HepG2 (cell line): Measurements from ENCODE around the gene GMEB2. TPM values are rescaled to one million over a fixed set of nuclear protein-coding genes. Genes with fewer than 3 reads are reported as not detected.

ENCODE experiments used
- AKAP8 ChIP-seq: sonication (generic); formaldehyde crosslinking; IDR thresholded peaks from 2 replicates; pipeline ENCODE4 v1.5.1; 2020; ENCODE audit warnings: mild to moderate bottlenecking, missing genetic modification reagents
- ATF5 ChIP-seq: sonication (generic); formaldehyde crosslinking; IDR thresholded peaks from 2 replicates; pipeline ENCODE4 v1.4.0; 2020; ENCODE audit warnings: mild to moderate bottlenecking, low read depth, missing genetic modification reagents
- ATF6 ChIP-seq: sonication (generic); formaldehyde crosslinking; conservative IDR thresholded peaks from 2 replicates; pipeline ENCODE4 v1.4.0; 2020; ENCODE audit warnings: missing genetic modification reagents
- BRF2 ChIP-seq: sonication (generic); formaldehyde crosslinking; IDR thresholded peaks from 2 replicates; pipeline ENCODE4 v1.8.1; 2022; ENCODE audit warnings: mild to moderate bottlenecking, missing genetic modification reagents
- DNMT1 ChIP-seq: sonication (generic); formaldehyde crosslinking; IDR thresholded peaks from 2 replicates; pipeline ENCODE4 v1.5.1; 2020; ENCODE audit warnings: mild to moderate bottlenecking, missing genetic modification reagents
- ELF3 ChIP-seq: IDR thresholded peaks from 2 replicates; pipeline ENCODE4 v1.6.1; 2016; ENCODE audit warnings: missing genetic modification reagents, missing compliant biosample characterization
- GMEB2 ChIP-seq: IDR thresholded peaks from 2 replicates; pipeline ENCODE4 v1.6.1; 2016; ENCODE audit warnings: missing biosample characterization, missing genetic modification reagents, low read depth
- HNF4G ChIP-seq, 2 experiments: sonication (generic) in 1 of 2; formaldehyde crosslinking in 1 of 2; IDR thresholded peaks; 2 replicates each; pipeline versions ENCODE4 v1.4.0 to v1.6.1; 2011 to 2020; ENCODE audit warnings: borderline replicate concordance in 2 of 2, low read depth in 2 of 2, mild to moderate bottlenecking in 2 of 2, low read length in 1 of 2, missing genetic modification reagents in 1 of 2, moderate library complexity in 1 of 2
- HNRNPK ChIP-seq: fragments of 200-400 bp; formaldehyde crosslinking; IDR thresholded peaks from 2 replicates; pipeline ENCODE4 v1.6.1; 2018; ENCODE audit warnings: low read length, low read depth, moderate library complexity, mild to moderate bottlenecking; ENCODE audit not compliant: poor library complexity, severe bottlenecking
- MLLT10 ChIP-seq: sonication (generic); formaldehyde crosslinking; IDR thresholded peaks from 2 replicates; pipeline ENCODE4 v1.4.0; 2020; ENCODE audit warnings: missing genetic modification reagents
- NFATC3 ChIP-seq: sonication (generic); formaldehyde crosslinking; IDR thresholded peaks from 2 replicates; pipeline ENCODE4 v1.5.1; 2020; ENCODE audit warnings: mild to moderate bottlenecking, missing genetic modification reagents
- NR1H2 ChIP-seq: sonication (generic); formaldehyde crosslinking; IDR thresholded peaks from 2 replicates; pipeline ENCODE4 v1.8.1; 2022; ENCODE audit warnings: low read depth, missing genetic modification reagents, borderline replicate concordance
- PHB2 ChIP-seq: fragments of 450-650 bp; IDR thresholded peaks from 2 replicates; pipeline ENCODE4 v1.6.1; 2018; ENCODE audit not compliant: partially characterized antibody
- TCF7 ChIP-seq: sonication (generic); IDR thresholded peaks from 2 replicates; pipeline ENCODE4 v1.6.1; 2016; ENCODE audit warnings: antibody characterized with exemption, low read depth
- ZNF512B ChIP-seq: sonication (generic); formaldehyde crosslinking; IDR thresholded peaks from 2 replicates; pipeline ENCODE4 v1.5.1; 2020; ENCODE audit warnings: missing genetic modification reagents, mild to moderate bottlenecking, borderline replicate concordance
- ZNF770 ChIP-seq: sonication (generic); formaldehyde crosslinking; IDR thresholded peaks from 2 replicates; pipeline ENCODE4 v1.5.0; 2020; ENCODE audit warnings: mild to moderate bottlenecking, missing genetic modification reagents
- polyA plus RNA-seq, 8 experiments: library from polyadenylated mRNA; depleted of rRNA in 3 of 8; stranded (reverse) in 7 of 8; unstranded in 1 of 8; fragments of >200 nt; fragmentation: Illumina TruSeq in 4 of 8; extraction: Trizol in 4 of 8; gene quantifications; 2 replicates each; pipeline versions ENCODE4 v1.2.1 to v1.2.3, GENCODE V29; 2011 to 2016; ENCODE audit warnings: low read depth in 4 of 8, missing spikeins in 1 of 8, mixed read lengths in 1 of 8; ENCODE audit not compliant: insufficient read depth in 1 of 8
- total RNA-seq, 5 experiments: library from RNA; depleted of rRNA; stranded (reverse); fragments of >200 nt; fragmentation: Illumina TruSeq; extraction: Trizol; gene quantifications; 2 replicates each; pipeline ENCODE4 v1.2.3, GENCODE V29; 2016; ENCODE audit warnings: low read depth in 1 of 5

GMEB2 gene
- total and polyA plus RNA-seq, 2 of the 13 experiments (the other 11 are each of a cell fraction or from before 2014, with no cell fraction given), result 10.6 to 12.4 TPM

- TF ChIP-seq ZNF770 (CRISPR knock-in tag), result no peak
- no peak for TF ChIP-seq DNMT1 (CRISPR knock-in tag)
- no peak for TF ChIP-seq ATF6 (CRISPR knock-in tag)
- 0 out of 2 replicates have a peak, but pooled peaks have one; percentile 46 for TF ChIP-seq ELF3 (CRISPR knock-in tag)
- TF ChIP-seq BRF2 (CRISPR knock-in tag), result no peak
- TF ChIP-seq GMEB2 (CRISPR knock-in tag), result no peak
- no peak for TF ChIP-seq NFATC3 (CRISPR knock-in tag)
- no peak for TF ChIP-seq PHB2
- no peak for TF ChIP-seq MLLT10 (CRISPR knock-in tag)
- TF ChIP-seq ZNF512B (CRISPR knock-in tag), result no peak
- peak; percentile 14; the same call in 1 of the 2 replicates for TF ChIP-seq AKAP8 (CRISPR knock-in tag)
- no peak for TF ChIP-seq ATF5 (CRISPR knock-in tag)
- no peak for TF ChIP-seq HNRNPK
- no peak for TF ChIP-seq HNF4G (IDR thresholded peaks at IDR 0.05; ENCODE audit: borderline replicate concordance, low read depth, low read length)
- TF ChIP-seq HNF4G (CRISPR knock-in tag; IDR thresholded peaks at IDR 0.05; ENCODE audit: borderline replicate concordance, low read depth), result no peak
- TF ChIP-seq TCF7, result no peak
- no peak for TF ChIP-seq NR1H2 (CRISPR knock-in tag)
Measured at GRCh38 chr20:63574156-63574828, 52.6 kb downstream of the GMEB2 start, which contains the start of gene HELZ2 (continued).
